Stomach (tissue), 4 donors: ENCODE results near the gene SMYD3.

Experiments used
- EP300 ChIP-seq: sonication (generic); formaldehyde crosslinking; IDR thresholded peaks from one replicate; pipeline ENCODE4 v1.6.1; 2017; ENCODE audit warnings: antibody characterized with exemption
- POLR2A ChIP-seq, 4 donors: fragments of 450-650 bp; IDR thresholded peaks; one replicate each; pipeline ENCODE4 v1.6.1; 2016; ENCODE audit warnings: antibody characterized with exemption in 4 of 4, control low read depth in 2 of 4, mild to moderate bottlenecking in 1 of 4, moderate library complexity in 1 of 4
- POLR2AphosphoS5 ChIP-seq, 3 donors: sonication (generic); formaldehyde crosslinking; IDR thresholded peaks; one replicate each; pipeline ENCODE4 v1.6.1; 2016; ENCODE audit warnings: antibody characterized with exemption in 3 of 3
- TF ChIP-seq, protein P1 (sequence below), 7 experiments: fragments of 450-650 bp in 4 of 7; fragments of 200-600 bp in 3 of 7; sonication (generic) in 3 of 7; IDR thresholded peaks; one replicate each; pipeline ENCODE4 v1.5.1; 2016 to 2019; ENCODE audit warnings: antibody characterized with exemption in 7 of 7, control low read depth in 2 of 7, mild to moderate bottlenecking in 1 of 7

DNA sequence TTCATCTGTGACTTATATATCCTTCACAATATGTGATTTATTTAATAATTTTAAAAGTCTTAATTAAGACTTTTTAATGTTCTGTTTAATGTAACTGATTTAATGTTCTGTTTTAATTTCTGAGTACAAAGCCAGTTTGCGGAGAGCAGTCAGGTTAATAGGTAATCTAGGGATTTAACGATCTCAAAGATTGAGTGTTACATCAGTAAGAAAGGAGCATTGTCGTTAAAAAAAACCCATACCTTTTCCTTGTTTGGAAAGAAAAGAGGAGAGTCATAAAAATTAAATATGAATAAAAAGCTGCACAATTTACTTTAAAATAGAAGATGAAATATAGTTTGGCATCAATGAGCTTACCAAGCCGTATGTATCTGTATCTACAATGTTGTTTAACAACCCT, 730.9 kb downstream of the SMYD3 start:
- TF ChIP-seq POLR2A (IDR thresholded peaks at IDR 0.05) (no peak), POLR2AphosphoS5 (IDR thresholded peaks at IDR 0.05) (no peak), EP300 (no peak)
- TF ChIP-seq, protein P1, sequence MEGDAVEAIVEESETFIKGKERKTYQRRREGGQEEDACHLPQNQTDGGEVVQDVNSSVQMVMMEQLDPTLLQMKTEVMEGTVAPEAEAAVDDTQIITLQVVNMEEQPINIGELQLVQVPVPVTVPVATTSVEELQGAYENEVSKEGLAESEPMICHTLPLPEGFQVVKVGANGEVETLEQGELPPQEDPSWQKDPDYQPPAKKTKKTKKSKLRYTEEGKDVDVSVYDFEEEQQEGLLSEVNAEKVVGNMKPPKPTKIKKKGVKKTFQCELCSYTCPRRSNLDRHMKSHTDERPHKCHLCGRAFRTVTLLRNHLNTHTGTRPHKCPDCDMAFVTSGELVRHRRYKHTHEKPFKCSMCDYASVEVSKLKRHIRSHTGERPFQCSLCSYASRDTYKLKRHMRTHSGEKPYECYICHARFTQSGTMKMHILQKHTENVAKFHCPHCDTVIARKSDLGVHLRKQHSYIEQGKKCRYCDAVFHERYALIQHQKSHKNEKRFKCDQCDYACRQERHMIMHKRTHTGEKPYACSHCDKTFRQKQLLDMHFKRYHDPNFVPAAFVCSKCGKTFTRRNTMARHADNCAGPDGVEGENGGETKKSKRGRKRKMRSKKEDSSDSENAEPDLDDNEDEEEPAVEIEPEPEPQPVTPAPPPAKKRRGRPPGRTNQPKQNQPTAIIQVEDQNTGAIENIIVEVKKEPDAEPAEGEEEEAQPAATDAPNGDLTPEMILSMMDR (IDR thresholded peaks at IDR 0.05): no peak
